Measurements from ENCODE around the gene ARHGAP15. TPM values are rescaled to one million over a fixed set of nuclear protein-coding genes. Genes with fewer than 3 reads are reported as not detected.

ARHGAP15 gene
- total and polyA plus RNA-seq, 2 donors from 2014 or later = 5.7 to 23.1 TPM

DNA sequence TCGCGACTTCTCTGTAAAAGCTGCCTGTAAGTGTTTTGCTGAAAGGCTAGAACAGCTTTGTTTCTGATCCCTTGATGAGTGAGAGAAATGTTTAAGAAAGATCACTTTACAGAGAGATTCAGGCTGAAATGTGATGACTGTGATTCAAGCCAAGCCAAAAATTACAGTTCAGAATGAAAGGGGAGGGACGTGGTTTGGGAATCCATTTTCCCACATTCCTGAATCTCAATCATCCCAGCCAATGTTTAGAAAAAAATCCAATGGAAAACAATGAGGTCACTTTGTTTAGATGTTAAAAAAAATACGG lies 416.7 kb downstream of the ARHGAP15 start:
- Histone ChIP-seq H3K36me3 (ENCODE audit: control insufficient read depth in 2 of 3, insufficient read depth in 3 of 3, low read length in 3 of 3) (no peaks in the 10 kb centered on the region), H3K4me3 (ENCODE audit: low read length in 3 of 3) (no peak overlapping the region), H3K27me3 (ENCODE audit: control insufficient read depth, insufficient read depth, low read length) (no peaks in the 10 kb centered on the region), H3K27ac (ENCODE audit: low read depth in 2 of 2, low read length in 2 of 2) (no peak overlapping the region), H3K4me1 (ENCODE audit: control insufficient read depth in 2 of 3, insufficient read depth in 2 of 3, low read depth in 1 of 3, low read length in 3 of 3) (no peaks in the 10 kb centered on the region), H3K9me3 (ENCODE audit: control insufficient read depth in 2 of 3, insufficient read depth in 1 of 3, low read length in 3 of 3) (no peaks in the 10 kb centered on the region), H3K9ac (ENCODE audit: low read length in 3 of 3) (no peak overlapping the region)
- DNase-seq (peak in 2 of 5 donors; percentile 46 to 65), FAIRE-seq (no peak)
- intact Hi-C loops (cut with DNase I) = no loop called here
- TF ChIP-seq, protein P1, sequence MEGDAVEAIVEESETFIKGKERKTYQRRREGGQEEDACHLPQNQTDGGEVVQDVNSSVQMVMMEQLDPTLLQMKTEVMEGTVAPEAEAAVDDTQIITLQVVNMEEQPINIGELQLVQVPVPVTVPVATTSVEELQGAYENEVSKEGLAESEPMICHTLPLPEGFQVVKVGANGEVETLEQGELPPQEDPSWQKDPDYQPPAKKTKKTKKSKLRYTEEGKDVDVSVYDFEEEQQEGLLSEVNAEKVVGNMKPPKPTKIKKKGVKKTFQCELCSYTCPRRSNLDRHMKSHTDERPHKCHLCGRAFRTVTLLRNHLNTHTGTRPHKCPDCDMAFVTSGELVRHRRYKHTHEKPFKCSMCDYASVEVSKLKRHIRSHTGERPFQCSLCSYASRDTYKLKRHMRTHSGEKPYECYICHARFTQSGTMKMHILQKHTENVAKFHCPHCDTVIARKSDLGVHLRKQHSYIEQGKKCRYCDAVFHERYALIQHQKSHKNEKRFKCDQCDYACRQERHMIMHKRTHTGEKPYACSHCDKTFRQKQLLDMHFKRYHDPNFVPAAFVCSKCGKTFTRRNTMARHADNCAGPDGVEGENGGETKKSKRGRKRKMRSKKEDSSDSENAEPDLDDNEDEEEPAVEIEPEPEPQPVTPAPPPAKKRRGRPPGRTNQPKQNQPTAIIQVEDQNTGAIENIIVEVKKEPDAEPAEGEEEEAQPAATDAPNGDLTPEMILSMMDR (IDR thresholded peaks at IDR 0.05; ENCODE audit: borderline replicate concordance, extremely low read depth, insufficient read depth) = no peak

DNA sequence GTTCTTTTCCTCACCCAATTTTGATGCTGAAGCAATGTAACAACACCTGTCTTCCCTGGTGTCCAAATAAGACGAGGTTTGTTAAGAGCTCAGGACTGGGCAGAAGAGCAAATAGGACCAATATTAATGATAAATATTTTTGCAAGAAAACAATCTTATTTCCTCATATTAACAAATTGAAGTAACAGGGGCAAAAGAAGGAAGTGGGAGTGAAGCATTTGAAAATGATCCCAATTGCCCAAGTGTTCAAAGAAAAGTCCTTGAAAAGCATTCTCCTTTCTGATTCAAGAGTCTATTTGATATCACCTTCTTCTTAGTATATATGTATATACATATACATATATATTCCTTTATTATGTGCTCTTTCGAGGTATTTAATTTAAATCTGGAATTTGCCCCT lies 418.8 kb downstream of the ARHGAP15 start:
- H3K4me1 ChIP-seq (ENCODE audit: control insufficient read depth in 2 of 3, insufficient read depth in 2 of 3, low read depth in 1 of 3, low read length in 3 of 3) = no peaks in the 10 kb centered on the region
- no peak for FAIRE-seq
- H3K27me3 ChIP-seq (ENCODE audit: control insufficient read depth, insufficient read depth, low read length) = no peaks in the 10 kb centered on the region
- TF ChIP-seq, protein P1 (IDR thresholded peaks at IDR 0.05; ENCODE audit: borderline replicate concordance, extremely low read depth, insufficient read depth) = no peak
- no peaks in the 10 kb centered on the region for H3K9me3 ChIP-seq (ENCODE audit: control insufficient read depth in 2 of 3, insufficient read depth in 1 of 3, low read length in 3 of 3)
- H3K9ac ChIP-seq (ENCODE audit: low read length in 3 of 3) = no peak overlapping the region
- intact Hi-C loops (cut with DNase I) = no loop called here
- H3K27ac ChIP-seq (ENCODE audit: low read depth in 2 of 2, low read length in 2 of 2) = no peak overlapping the region
- no peak for DNase-seq
- no peaks in the 10 kb centered on the region for H3K36me3 ChIP-seq (ENCODE audit: control insufficient read depth in 2 of 3, insufficient read depth in 3 of 3, low read length in 3 of 3)
- no peak overlapping the region for H3K4me3 ChIP-seq (ENCODE audit: low read length in 3 of 3)

DNA sequence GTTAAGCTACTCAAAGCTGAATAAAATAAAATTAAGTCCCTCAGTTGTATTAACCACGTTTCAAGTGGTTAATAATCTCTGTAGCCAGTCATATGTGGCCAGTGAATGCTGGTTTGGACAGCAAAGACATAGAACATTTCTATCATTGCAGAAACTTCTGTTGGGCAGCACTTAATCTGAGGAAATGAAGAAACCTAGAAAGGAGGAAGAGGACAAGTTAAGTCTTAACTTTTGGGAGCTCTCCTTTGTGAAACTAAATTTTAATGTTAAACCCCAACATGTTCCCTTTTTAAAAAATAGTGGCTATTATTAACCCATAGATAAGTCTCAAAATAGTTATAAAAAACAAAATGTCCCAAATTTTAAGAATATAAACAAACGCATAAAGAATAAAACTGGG lies 421.3 kb downstream of the ARHGAP15 start:
- Histone ChIP-seq H3K4me1 (ENCODE audit: control insufficient read depth in 2 of 3, insufficient read depth in 2 of 3, low read depth in 1 of 3, low read length in 3 of 3) (no peaks in the 10 kb centered on the region), H3K27me3 (ENCODE audit: control insufficient read depth, insufficient read depth, low read length) (no peaks in the 10 kb centered on the region), H3K4me3 (ENCODE audit: low read length in 3 of 3) (no peak overlapping the region), H3K9ac (ENCODE audit: low read length in 3 of 3) (no peak overlapping the region), H3K27ac (ENCODE audit: low read depth in 2 of 2, low read length in 2 of 2) (no peak overlapping the region), H3K9me3 (ENCODE audit: control insufficient read depth in 2 of 3, insufficient read depth in 1 of 3, low read length in 3 of 3) (no peaks in the 10 kb centered on the region), H3K36me3 (ENCODE audit: control insufficient read depth in 2 of 3, insufficient read depth in 3 of 3, low read length in 3 of 3) (no peaks in the 10 kb centered on the region)
- intact Hi-C loops (cut with DNase I) = no loop called here
- no peak for DNase-seq
- FAIRE-seq = no peak
- TF ChIP-seq, protein P1 (IDR thresholded peaks at IDR 0.05; ENCODE audit: borderline replicate concordance, extremely low read depth, insufficient read depth) = no peak

DNA sequence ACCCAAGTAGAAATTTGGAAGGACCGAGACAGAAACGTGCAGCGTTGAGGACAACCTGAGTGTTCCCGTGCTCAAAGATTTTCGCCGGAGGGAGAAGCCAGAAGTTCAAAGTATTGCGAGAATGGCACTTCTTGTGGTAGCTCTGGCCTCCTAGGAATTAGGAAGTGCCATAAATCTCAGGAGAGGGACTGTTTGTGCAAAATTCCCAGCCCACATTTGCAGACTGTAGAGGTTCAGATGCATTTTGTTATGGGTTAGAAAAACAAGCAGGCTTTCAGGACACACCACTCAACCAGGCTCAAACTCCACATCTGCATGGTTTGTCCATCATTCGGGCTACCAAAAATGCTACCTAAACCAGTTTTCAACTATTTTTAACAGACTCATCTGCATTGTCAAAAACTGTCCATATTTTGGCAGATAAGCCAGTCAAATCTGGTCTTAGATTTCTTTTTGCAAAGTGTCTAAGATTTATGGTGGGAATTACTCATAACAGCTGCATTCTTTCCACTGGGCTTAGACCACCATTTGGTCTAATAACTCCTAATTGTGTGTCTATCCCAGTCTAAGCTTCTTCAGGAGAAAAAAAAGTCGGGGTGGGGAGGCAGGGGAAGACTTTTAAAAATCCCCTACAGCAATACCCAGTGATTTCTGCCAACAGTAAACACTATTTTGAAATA lies 422.9 kb downstream of the ARHGAP15 start:
- H3K9me3 ChIP-seq (ENCODE audit: control insufficient read depth in 2 of 3, insufficient read depth in 1 of 3, low read length in 3 of 3) = no peaks in the 10 kb centered on the region
- H3K4me1 ChIP-seq (ENCODE audit: control insufficient read depth in 2 of 3, insufficient read depth in 2 of 3, low read depth in 1 of 3, low read length in 3 of 3) = no peaks in the 10 kb centered on the region
- no peak overlapping the region for H3K4me3 ChIP-seq (ENCODE audit: low read length in 3 of 3)
- no peak overlapping the region for H3K9ac ChIP-seq (ENCODE audit: low read length in 3 of 3)
- peak in 2 of 5 donors; percentile 35 to 45 for DNase-seq
- TF ChIP-seq, protein P1 (IDR thresholded peaks at IDR 0.05; ENCODE audit: borderline replicate concordance, extremely low read depth, insufficient read depth) = no peak
- intact Hi-C loops (cut with DNase I) = no loop called here
- no peaks in the 10 kb centered on the region for H3K36me3 ChIP-seq (ENCODE audit: control insufficient read depth in 2 of 3, insufficient read depth in 3 of 3, low read length in 3 of 3)
- H3K27me3 ChIP-seq (ENCODE audit: control insufficient read depth, insufficient read depth, low read length) = no peaks in the 10 kb centered on the region
- FAIRE-seq = no peak
- H3K27ac ChIP-seq (ENCODE audit: low read depth in 2 of 2, low read length in 2 of 2) = no peak overlapping the region

Data from kidney (tissue), 14 donors.